SK-N-SH treated with all-trans-retinoic acid at 6 μM for 48 hours (cell line): Measurements from ENCODE around the gene HELQ.
"Not testable (repeated sequence)": the region's sequence is repeated elsewhere in the genome, so short reads cannot be mapped to it uniquely, and the experiment has no call there.

Source experiments
- ATAC-seq: fragments of 200-7000 bp; cut with Tn5 transposase; 3 replicates; pipeline ENCODE4 v1.9.1; 2020; ENCODE audit warnings: mild to moderate bottlenecking, moderate library complexity
- ARNTL ChIP-seq: fragments of 450-650 bp; formaldehyde crosslinking; IDR thresholded peaks from 2 replicates; pipeline ENCODE4 v1.5.0; 2020; ENCODE audit warnings: low read depth, mild to moderate bottlenecking, moderate library complexity, borderline replicate concordance
- BACH2 ChIP-seq: fragments of 250-450 bp; sonication (Bioruptor Pico); IDR thresholded peaks from 2 replicates; pipeline ENCODE4 v1.9.0; 2021; ENCODE audit warnings: mild to moderate bottlenecking, borderline replicate concordance
- CSDC2 ChIP-seq: fragments of 250-450 bp; sonication (Bioruptor Pico); IDR thresholded peaks from 2 replicates; pipeline ENCODE4 v1.5.0; 2020; ENCODE audit warnings: mild to moderate bottlenecking, moderate library complexity
- ESRRG ChIP-seq: fragments of 250-450 bp; sonication (Bioruptor Pico); IDR thresholded peaks from 2 replicates; pipeline ENCODE4 v1.6.1; 2021; ENCODE audit warnings: mild to moderate bottlenecking
- GLIS3 ChIP-seq: fragments of 250-450 bp; sonication (Bioruptor Pico); IDR thresholded peaks from 2 replicates; pipeline ENCODE4 v1.5.0; 2020; ENCODE audit warnings: mild to moderate bottlenecking, moderate library complexity
- ISL1 ChIP-seq: fragments of 250-450 bp; sonication (Bioruptor Pico); IDR thresholded peaks from 2 replicates; pipeline ENCODE4 v2.1.2; 2022; ENCODE audit warnings: mild to moderate bottlenecking, moderate library complexity
- OSR1 ChIP-seq: fragments of 250-450 bp; sonication (Bioruptor Pico); IDR thresholded peaks from 2 replicates; pipeline ENCODE4 v1.8.0; 2022; ENCODE audit warnings: moderate library complexity, mild to moderate bottlenecking, inconsistent platforms
- RARB ChIP-seq: fragments of 250-450 bp; sonication (Bioruptor Pico); IDR thresholded peaks from 2 replicates; pipeline ENCODE4 v1.8.0; 2021; ENCODE audit warnings: mild to moderate bottlenecking, moderate library complexity
- SNAI2 ChIP-seq: fragments of 250-450 bp; sonication (Bioruptor Pico); IDR thresholded peaks from 2 replicates; pipeline ENCODE4 v1.5.0; 2020; ENCODE audit warnings: mild to moderate bottlenecking, moderate library complexity
- TCF4 ChIP-seq: fragments of 250-450 bp; sonication (Bioruptor Pico); IDR thresholded peaks from 2 replicates; pipeline ENCODE4 v1.8.0; 2021; ENCODE audit warnings: mild to moderate bottlenecking, moderate library complexity, borderline replicate concordance
- ZC3H10 ChIP-seq: fragments of 250-450 bp; sonication (Bioruptor Pico); IDR thresholded peaks from 2 replicates; pipeline ENCODE4 v1.5.1; 2021; ENCODE audit warnings: mild to moderate bottlenecking, moderate library complexity
- ZFP3 ChIP-seq: fragments of 250-450 bp; sonication (Bioruptor Pico); IDR thresholded peaks from 2 replicates; pipeline ENCODE4 v1.5.0; 2020; ENCODE audit warnings: mild to moderate bottlenecking, moderate library complexity
- ZFP30 ChIP-seq: fragments of 450-650 bp; formaldehyde crosslinking; IDR thresholded peaks from 2 replicates; pipeline ENCODE4 v1.5.0; 2022; ENCODE audit warnings: mild to moderate bottlenecking, moderate library complexity
- ZNF565 ChIP-seq: fragments of 450-650 bp; formaldehyde crosslinking; conservative IDR thresholded peaks from 2 replicates; pipeline ENCODE4 v1.5.0; 2020; ENCODE audit warnings: low read depth, mild to moderate bottlenecking, moderate library complexity
- ZNF70 ChIP-seq: fragments of 450-650 bp; formaldehyde crosslinking; IDR thresholded peaks from 2 replicates; pipeline ENCODE4 v1.5.0; 2020; ENCODE audit warnings: mild to moderate bottlenecking, moderate library complexity
- ZNF8 ChIP-seq: fragments of 450-650 bp; formaldehyde crosslinking; IDR thresholded peaks from 2 replicates; pipeline ENCODE4 v1.5.0; 2020; ENCODE audit warnings: mild to moderate bottlenecking, moderate library complexity
- TF ChIP-seq, protein P1 (sequence below): fragments of 250-450 bp; sonication (Bioruptor Pico); IDR thresholded peaks from 2 replicates; pipeline ENCODE4 v1.5.0; 2020; ENCODE audit warnings: mild to moderate bottlenecking, moderate library complexity
- TF ChIP-seq, protein P2 (sequence below): fragments of 250-450 bp; sonication (Bioruptor Pico); IDR thresholded peaks from 2 replicates; pipeline ENCODE4 v1.5.1; 2021; ENCODE audit warnings: mild to moderate bottlenecking, moderate library complexity
- TF ChIP-seq, protein P3 (sequence below): fragments of 250-450 bp; sonication (Bioruptor Pico); IDR thresholded peaks from 2 replicates; pipeline ENCODE4 v1.8.0; 2020; ENCODE audit warnings: mild to moderate bottlenecking, moderate library complexity, borderline replicate concordance
- TF ChIP-seq, protein P4 (sequence below): fragments of 250-450 bp; sonication (Bioruptor Pico); IDR thresholded peaks from 2 replicates; pipeline ENCODE4 v1.5.1; 2020; ENCODE audit warnings: low read depth, mild to moderate bottlenecking, moderate library complexity
- TF ChIP-seq, protein P5 (sequence below): fragments of 250-450 bp; sonication (Bioruptor Pico); IDR thresholded peaks from 2 replicates; pipeline ENCODE4 v1.8.0; 2021; ENCODE audit warnings: low read depth, mild to moderate bottlenecking, moderate library complexity, borderline replicate concordance

The HELQ gene

GRCh38 chr4:83496085-83496917, 40.7 kb upstream of the HELQ start:
- not testable (repeated sequence) for ATAC-seq

DNA sequence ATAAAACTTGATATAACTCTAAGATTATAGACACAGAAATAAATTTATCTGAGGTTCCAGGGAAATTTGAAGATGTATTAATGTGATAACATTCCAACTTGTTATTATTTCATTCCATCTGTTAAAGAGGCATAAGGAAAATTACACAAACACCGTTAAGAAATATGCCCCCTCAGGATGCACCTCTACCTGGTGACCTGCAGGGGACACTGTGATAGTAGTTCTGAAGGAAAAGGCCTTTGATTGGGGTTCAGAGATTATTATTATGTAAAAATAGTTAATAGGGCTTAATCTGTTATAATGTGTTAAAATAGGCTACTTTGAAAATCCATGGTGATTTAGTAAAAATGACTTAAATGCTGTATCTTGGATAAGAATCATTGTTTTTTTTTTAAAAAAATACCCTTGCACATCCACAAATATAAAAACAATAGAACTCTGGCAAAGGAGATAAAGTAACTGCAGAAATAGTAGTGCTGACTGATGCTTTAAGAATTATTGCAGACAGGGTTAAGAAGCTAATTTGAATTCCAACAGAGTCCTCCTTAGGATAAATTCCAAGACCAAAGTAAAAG, 35.3 kb upstream of the HELQ start:
- TF ChIP-seq ZFP30 (CRISPR knock-in tag) (no peak), BACH2 (no peak), ZFP3 (CRISPR knock-in tag) (no peak), ZC3H10 (no peak), ZNF70 (CRISPR knock-in tag) (no peak), ARNTL (CRISPR knock-in tag) (no peak), ESRRG (no peak)
- peak; percentile 83 for ATAC-seq

- no peak for ATAC-seq
- TF ChIP-seq ZNF70 (CRISPR knock-in tag), result no peak
- TF ChIP-seq, protein P1, sequence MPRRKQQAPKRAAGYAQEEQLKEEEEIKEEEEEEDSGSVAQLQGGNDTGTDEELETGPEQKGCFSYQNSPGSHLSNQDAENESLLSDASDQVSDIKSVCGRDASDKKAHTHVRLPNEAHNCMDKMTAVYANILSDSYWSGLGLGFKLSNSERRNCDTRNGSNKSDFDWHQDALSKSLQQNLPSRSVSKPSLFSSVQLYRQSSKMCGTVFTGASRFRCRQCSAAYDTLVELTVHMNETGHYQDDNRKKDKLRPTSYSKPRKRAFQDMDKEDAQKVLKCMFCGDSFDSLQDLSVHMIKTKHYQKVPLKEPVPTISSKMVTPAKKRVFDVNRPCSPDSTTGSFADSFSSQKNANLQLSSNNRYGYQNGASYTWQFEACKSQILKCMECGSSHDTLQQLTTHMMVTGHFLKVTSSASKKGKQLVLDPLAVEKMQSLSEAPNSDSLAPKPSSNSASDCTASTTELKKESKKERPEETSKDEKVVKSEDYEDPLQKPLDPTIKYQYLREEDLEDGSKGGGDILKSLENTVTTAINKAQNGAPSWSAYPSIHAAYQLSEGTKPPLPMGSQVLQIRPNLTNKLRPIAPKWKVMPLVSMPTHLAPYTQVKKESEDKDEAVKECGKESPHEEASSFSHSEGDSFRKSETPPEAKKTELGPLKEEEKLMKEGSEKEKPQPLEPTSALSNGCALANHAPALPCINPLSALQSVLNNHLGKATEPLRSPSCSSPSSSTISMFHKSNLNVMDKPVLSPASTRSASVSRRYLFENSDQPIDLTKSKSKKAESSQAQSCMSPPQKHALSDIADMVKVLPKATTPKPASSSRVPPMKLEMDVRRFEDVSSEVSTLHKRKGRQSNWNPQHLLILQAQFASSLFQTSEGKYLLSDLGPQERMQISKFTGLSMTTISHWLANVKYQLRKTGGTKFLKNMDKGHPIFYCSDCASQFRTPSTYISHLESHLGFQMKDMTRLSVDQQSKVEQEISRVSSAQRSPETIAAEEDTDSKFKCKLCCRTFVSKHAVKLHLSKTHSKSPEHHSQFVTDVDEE (CRISPR knock-in tag), result no peak
- no peak for TF ChIP-seq SNAI2
- no peak for TF ChIP-seq ARNTL (CRISPR knock-in tag)
- TF ChIP-seq ZC3H10, result no peak
- TF ChIP-seq, protein P2, sequence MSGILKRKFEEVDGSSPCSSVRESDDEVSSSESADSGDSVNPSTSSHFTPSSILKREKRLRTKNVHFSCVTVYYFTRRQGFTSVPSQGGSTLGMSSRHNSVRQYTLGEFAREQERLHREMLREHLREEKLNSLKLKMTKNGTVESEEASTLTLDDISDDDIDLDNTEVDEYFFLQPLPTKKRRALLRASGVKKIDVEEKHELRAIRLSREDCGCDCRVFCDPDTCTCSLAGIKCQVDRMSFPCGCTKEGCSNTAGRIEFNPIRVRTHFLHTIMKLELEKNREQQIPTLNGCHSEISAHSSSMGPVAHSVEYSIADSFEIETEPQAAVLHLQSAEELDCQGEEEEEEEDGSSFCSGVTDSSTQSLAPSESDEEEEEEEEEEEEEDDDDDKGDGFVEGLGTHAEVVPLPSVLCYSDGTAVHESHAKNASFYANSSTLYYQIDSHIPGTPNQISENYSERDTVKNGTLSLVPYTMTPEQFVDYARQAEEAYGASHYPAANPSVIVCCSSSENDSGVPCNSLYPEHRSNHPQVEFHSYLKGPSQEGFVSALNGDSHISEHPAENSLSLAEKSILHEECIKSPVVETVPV, result no peak
- TF ChIP-seq TCF4, result no peak
- TF ChIP-seq ISL1 (CRISPR knock-in tag), result no peak
- TF ChIP-seq, all 23 proteins: peak for 0
Measured at GRCh38 chr4:83489711-83490326, 34.2 kb upstream of the HELQ start.

GRCh38 chr4:83486457-83487129, 31.0 kb upstream of the HELQ start:
- ATAC-seq, result no peak
- TF ChIP-seq OSR1 (CRISPR knock-in tag), result no peak
- TF ChIP-seq ZNF8 (CRISPR knock-in tag), result no peak
- no peak for TF ChIP-seq SNAI2
- TF ChIP-seq, protein P3, sequence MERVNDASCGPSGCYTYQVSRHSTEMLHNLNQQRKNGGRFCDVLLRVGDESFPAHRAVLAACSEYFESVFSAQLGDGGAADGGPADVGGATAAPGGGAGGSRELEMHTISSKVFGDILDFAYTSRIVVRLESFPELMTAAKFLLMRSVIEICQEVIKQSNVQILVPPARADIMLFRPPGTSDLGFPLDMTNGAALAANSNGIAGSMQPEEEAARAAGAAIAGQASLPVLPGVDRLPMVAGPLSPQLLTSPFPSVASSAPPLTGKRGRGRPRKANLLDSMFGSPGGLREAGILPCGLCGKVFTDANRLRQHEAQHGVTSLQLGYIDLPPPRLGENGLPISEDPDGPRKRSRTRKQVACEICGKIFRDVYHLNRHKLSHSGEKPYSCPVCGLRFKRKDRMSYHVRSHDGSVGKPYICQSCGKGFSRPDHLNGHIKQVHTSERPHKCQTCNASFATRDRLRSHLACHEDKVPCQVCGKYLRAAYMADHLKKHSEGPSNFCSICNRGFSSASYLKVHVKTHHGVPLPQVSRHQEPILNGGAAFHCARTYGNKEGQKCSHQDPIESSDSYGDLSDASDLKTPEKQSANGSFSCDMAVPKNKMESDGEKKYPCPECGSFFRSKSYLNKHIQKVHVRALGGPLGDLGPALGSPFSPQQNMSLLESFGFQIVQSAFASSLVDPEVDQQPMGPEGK (CRISPR knock-in tag), result no peak
- TF ChIP-seq TCF4, result no peak
- TF ChIP-seq CSDC2 (CRISPR knock-in tag), result no peak
- TF ChIP-seq ZC3H10, result no peak
- no peak for TF ChIP-seq ARNTL (CRISPR knock-in tag)
- no peak for TF ChIP-seq ZNF565 (CRISPR knock-in tag)
- TF ChIP-seq, protein P2, result no peak
- TF ChIP-seq, protein P4, sequence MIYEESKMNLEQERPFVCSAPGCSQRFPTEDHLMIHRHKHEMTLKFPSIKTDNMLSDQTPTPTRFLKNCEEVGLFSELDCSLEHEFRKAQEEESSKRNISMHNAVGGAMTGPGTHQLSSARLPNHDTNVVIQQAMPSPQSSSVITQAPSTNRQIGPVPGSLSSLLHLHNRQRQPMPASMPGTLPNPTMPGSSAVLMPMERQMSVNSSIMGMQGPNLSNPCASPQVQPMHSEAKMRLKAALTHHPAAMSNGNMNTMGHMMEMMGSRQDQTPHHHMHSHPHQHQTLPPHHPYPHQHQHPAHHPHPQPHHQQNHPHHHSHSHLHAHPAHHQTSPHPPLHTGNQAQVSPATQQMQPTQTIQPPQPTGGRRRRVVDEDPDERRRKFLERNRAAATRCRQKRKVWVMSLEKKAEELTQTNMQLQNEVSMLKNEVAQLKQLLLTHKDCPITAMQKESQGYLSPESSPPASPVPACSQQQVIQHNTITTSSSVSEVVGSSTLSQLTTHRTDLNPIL (CRISPR knock-in tag), result no peak
- TF ChIP-seq, protein P5, sequence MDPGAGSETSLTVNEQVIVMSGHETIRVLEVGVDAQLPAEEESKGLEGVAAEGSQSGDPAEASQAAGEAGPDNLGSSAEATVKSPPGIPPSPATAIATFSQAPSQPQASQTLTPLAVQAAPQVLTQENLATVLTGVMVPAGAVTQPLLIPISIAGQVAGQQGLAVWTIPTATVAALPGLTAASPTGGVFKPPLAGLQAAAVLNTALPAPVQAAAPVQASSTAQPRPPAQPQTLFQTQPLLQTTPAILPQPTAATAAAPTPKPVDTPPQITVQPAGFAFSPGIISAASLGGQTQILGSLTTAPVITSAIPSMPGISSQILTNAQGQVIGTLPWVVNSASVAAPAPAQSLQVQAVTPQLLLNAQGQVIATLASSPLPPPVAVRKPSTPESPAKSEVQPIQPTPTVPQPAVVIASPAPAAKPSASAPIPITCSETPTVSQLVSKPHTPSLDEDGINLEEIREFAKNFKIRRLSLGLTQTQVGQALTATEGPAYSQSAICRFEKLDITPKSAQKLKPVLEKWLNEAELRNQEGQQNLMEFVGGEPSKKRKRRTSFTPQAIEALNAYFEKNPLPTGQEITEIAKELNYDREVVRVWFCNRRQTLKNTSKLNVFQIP (CRISPR knock-in tag), result no peak
- TF ChIP-seq ZFP3 (CRISPR knock-in tag), result no peak
- TF ChIP-seq ZNF70 (CRISPR knock-in tag), result no peak
- no peak for TF ChIP-seq ESRRG
- no peak for TF ChIP-seq RARB
- no peak for TF ChIP-seq GLIS3 (CRISPR knock-in tag)
